ENCODE measurements around the gene FOXK1.
"Not testable (repeated sequence)": the region's sequence is repeated elsewhere in the genome, so short reads cannot be mapped to it uniquely, and the experiment has no call there.

The FOXK1 gene

DNA sequence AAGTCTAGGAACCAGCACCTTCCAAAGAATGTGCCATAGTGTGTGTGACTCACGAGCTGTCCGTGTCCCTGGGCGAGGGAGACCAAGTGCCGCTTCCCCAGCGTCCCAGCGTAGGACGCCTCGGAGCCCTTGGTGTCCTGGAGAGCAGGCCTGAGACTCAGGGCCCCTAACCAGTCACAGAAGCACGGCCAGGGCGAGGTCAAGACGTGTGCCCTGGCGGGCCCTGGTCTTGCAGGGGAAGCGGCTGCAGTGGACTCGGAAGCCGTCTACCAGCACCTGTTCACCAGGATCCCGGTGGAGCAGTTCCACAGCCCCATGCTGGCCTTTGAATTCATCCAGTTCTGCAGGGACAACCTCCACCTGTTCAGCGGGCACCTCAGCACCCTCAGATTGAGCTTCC lies 103.9 kb downstream of the FOXK1 start:
- DNase-seq (ENCODE audit: low spot score), result no peak

DNA sequence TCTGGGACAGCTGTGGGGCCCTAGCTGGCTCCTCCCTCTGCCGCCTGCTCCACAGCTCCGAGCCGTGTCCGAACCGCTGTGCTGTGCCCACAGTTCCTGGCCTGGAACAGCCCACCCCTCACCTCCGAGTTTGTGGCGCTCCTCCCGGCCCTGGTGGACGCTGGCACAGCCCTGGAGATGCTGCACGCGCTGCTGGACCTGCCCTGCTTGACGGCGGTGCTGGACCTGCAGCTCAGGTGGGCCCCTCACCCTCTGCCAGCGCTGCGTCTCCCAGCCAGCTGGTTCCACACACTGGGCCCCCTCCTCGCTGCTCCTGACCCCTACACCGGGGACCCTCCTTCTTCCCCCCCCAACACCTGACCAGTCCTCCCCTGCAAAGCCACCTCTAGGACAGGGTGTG lies 105.4 kb downstream of the FOXK1 start:
- DNase-seq (ENCODE audit: low spot score), result no peak

DNA sequence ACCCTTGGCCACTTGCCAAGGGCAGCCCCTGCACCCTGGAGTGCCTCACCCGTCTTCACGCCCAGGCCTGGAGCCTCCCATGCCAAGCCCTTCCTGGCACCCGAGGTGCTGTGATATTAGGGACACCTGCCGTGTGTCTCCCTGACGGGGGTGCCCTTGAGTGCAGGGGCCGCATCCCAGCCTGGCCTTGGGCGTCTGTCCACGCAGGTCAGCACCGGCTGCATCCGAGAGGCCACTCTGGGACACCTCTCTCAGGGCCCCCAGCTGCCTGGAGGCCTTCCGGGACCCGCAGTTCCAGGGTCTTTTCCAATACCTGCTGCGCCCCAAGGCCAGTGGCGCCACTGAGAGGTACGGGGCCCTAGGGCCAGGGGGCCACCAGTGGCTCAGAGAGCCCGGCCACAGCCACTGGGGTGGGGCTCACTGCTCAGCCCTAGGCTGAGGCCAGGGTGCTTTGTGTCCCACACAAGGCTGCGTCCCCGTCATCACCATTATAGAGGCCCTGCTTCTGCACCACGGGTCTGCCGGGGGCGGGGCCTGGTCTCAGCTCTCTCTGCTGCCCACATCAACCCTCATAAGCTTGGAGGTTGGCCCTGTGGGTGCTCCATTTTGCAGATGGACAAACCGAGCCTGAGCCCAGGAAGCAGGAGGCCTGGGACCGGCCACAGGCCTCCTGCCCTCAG lies 106.0 kb downstream of the FOXK1 start:
- DNase-seq (ENCODE audit: low spot score), result no peak

DNA sequence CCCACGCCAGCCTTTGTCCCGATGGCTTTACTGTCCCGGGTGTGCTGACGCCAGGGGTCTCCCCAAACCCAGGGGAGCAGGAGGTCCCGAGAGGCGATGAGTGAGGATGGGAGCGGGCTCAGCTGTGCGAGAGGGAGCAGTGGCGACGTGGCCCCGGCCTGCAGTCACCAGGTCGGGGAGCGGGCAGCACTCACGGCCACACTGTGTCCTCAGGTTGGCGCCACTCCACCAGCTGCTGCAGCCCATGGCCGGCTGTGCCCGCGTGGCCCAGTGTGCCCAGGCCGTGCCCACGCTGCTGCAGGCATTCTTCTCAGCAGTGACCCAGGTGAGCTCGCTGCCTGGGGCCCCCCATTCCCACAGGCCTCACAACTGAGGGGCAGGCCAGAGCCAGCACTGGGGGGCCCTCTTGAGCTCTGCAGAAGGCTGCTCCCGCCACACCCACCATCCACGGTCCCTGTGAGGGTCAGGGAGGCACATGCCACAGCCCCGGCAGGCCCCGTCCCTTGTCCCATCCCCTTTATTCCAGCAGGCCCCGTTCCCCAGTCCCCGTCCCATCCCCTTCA lies 106.6 kb downstream of the FOXK1 start:
- DNase-seq (ENCODE audit: low spot score), result no peak

DNA sequence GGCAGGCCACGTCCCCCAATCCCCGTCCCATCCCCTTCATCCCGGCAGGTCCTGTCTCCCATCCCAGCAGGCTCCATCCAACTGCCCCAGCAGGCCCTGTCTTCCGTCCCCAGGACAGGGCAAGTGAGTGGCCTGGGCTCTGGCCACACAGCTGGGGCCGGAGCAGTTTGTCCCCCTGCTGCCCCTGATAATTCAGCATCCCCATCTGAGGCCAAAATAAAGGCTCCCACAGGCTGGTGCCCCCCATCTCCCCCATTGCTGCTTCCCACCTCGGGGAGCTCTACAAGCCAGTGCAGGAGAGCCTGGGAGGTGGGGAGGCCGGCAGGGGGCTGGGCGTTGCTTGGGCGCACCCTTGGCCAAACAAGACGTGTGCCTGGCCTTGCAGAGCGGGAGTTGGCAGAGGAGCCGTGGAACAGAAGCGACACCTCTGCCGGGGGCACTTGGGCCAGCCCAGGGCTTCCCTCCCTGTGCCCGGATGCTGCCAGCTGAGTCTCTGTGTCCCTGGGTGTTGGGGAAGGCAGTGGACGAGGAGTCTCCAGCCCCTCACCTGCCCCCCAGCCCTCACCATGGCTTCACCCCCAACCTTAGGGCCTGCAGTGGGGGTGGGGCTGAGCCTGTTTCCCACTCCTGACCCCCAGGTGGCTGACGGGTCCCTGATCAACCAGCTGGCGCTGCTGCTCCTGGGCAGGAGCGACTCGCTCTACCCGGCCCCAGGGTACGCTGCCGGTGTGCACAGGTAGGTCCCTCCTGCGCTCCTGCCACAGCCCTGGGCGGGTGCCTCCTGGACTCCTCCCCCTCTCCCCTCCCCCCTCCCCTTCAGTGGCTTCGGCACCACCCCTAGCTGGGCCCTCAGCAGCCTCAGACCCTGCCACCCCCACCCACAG lies 107.3 kb downstream of the FOXK1 start:
- DNase-seq (ENCODE audit: low spot score), result no peak

DNA sequence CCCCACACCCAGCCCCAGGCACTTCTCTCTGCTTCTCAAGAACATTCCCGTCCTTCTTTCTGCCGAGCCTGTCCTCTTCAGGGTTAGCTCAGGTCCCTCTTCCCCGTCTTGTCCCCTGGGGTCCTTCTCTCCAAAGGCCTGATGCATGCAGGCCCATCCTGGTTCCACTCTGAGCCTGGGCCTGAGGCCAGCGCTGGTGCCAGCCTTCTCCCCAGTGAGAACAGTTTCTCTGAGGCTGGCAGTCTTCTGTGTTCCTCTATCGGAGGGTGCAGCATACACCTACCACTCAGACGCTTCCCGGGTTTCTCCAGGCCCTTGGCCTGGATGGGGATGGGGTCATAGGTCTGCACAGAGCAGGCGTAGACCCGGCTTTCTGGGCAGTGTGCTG lies 108.0 kb downstream of the FOXK1 start:
- DNase-seq (ENCODE audit: low spot score), result no peak

DNA sequence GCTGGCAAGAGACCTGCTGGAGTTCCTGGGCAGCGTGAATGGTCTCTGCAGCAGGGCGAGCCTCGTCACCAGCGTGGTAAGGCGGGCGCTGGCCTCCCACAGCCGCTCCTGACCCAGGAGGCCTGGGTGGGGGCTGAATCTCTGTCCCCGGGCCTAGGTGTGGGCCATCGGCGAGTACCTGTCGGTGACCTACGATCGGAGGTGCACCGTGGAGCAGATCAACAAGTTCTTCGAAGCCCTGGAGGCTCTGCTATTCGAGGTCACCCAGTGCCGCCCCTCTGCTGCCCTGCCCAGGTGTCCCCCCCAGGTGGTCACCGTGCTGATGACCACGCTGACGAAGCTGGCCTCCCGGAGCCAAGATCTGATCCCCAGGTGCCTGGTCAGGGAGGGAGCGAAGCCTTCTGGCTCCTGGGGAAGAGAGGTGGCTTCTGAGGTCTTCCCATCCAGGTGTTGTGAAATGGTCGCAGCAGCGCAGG lies 108.5 kb downstream of the FOXK1 start:
- DNase-seq (ENCODE audit: low spot score), result no peak

DNA sequence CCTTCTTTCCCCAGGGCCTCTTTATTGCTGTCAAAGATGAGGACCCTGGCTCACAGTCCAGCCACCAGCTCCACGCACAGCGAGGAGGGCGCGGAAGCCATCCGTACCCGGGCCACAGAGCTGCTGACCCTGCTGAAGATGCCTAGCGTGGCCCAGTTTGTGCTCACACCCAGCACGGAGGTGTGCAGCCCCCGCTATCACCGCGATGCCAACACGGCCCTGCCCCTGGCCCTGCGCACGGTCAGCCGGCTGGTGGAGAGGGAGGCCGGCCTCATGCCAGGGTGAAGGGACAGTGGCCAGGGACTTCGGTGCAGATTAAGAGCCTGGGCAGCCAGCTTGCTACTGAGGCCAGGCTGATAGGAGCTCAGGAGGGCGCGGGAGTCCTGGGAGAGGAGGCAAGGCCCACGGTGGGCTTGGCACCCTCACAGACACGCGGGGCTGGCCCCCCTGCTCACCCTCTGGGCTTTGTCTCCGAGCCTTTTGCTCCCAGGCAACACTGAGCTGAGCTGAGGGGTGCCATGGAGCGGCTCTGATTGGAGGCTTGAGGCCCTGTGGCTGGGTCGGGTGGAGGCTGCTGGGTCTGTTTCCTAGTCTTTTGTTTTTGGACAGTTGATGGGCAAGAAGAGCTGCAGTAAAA lies 109.1 kb downstream of the FOXK1 start:
- DNase-seq (ENCODE audit: low spot score), result no peak

DNA sequence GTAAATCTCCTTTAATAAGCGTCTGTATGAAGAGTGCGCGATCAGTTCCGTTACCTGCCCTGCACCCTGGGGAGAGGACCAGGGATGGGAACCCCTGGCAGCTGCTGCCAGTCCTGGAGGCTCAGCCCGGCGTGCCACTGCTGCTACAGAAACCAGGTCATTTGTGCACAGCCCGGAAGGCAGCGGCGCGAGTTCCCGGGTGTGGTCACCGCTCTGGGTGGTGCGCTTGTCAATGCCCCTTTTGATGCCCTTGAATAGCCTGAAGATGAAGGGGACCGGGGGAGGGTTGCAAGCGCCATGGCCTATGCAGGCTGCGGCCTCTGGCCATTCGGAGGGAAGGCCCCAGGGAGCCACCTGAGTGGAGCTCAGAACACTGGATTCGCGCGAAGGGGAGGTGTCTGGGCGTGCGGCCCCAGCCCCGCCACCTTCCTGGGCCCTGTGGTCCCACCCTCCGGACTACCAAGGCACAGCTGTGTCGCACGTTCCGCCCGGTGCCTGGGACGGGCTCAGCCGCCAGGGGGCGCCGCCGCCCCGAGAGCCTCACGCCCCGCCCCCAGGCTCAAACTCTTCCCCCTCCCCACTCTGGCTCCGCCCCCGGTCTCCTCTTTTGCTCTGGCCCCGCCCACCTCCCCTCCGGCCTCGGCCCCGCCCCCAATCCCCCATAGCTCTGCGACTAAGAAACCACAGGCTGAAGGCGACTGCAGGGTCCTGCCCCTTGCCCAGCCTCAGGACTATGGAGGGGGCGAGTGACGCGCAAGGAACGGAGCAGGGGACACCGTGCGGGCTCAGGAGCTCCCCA lies 109.8 kb downstream of the FOXK1 start:
- peak; percentile 44 for DNase-seq (ENCODE audit: low spot score)

DNA sequence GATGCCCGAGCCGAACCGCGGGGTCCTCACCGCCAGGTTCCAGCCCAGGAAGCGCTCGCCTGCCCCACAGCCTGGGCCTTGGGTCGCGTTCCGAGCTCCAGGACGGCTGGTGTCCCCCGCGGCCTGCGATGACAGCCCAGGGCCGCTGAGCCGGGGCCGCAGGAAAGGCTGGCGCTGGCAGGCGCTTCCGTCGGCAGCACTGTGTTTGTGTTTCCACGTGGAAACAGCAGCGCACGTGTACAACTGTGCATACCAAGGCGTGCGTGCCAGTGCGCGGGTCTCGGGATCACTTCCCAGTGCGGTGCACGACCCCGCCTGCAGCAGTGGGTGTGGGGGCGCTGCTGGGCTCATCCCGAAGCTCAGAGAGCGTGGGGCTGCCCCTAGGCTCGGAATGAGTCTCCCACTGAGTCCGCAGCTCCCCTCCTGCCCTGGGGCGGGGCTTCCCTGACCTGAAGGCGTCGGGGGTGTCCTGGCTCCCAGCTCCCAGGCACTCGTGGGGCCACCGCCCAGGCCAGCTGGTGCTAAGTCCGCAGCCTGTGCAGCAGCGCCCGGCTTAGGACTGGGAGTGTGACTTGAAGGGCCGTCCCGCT lies 110.5 kb downstream of the FOXK1 start:
- no peak for DNase-seq (ENCODE audit: low spot score)

DNA sequence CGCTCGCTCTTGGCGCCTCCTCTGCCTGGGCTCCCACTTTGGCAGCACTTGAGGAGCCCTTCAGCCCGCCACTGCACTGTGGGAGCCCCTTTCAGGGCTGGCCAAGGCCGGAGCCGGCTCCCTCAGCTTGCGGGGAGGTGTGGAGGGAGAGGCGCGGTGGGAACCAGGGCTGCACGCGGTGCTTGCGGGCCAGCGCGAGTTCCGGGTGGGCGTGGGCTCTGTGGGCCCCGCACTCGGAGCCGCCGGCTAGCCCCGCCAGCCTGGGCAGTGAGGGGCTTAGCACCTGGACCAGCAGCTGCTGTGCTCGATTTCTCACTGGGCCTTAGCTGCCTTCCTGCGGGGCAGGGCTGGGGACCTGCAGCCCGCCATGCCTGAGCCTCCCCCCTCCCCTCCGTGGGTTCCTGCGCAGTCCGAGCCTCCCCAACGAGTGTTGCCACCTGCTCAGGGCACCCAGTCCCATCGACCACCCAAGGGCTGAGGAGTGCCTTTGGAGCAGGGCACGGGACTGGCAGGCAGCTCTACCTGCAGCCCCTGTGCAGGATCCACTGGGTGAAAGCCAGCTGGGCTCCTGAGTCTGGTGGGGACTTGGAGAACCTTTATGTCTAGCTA lies 111.4 kb downstream of the FOXK1 start:
- not testable (repeated sequence) for DNase-seq (ENCODE audit: low spot score)

DNA sequence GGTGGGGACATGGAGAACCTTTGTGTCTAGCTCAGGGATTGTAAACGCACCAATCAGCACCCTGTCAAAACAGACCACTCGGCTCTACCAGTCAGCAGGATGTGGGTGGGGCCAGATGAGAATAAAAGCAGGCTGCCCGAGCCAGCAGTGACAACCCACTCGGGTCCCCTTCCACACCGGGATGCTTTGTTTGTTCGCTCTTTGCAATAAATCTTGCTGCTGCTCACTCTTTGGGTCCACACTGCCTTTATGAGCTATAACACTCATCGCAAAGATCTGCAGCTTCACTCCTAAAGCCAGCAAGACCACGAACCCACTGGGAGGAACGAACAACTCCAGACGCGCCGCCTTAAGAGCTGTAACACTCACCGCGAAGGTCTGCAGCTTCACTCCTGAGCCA lies 112.1 kb downstream of the FOXK1 start:
- DNase-seq (ENCODE audit: low spot score), result not testable (repeated sequence)

DNA sequence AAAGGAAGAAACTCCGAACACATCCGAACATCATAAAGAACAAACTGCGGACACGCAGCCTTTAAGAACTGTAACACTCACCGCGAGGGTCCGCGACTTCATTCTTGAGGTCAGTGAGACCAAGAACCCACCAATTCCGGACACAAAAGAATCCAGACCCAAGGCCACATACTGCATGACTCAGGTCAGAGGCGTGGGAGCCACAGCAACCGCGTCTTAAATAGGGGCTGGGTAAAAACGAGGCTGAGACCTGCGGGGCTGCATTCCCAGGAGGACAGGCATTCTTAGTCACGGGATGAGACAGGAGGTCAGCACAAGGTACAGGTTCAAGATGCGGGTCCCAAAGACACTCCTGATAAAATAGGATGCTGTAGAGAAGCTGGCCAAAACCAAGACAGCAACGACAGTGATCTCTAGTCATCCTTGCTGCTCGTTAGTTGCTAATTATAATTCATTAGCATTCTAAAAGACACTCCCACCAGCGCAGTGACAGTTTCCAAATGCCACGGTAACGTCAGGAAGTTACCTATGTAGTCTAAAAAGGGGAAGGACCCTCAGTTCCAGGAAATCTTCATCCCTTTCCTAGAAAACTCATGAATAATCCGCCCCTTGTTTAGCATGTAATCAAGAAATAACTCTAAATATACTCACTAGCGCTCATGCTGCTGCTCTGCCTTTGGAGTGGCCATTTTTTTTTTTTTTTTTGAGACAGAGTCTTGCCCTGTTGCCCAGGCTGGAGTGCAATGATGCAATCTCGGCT lies 112.7 kb downstream of the FOXK1 start:
- DNase-seq (ENCODE audit: low spot score), result no peak

DNA sequence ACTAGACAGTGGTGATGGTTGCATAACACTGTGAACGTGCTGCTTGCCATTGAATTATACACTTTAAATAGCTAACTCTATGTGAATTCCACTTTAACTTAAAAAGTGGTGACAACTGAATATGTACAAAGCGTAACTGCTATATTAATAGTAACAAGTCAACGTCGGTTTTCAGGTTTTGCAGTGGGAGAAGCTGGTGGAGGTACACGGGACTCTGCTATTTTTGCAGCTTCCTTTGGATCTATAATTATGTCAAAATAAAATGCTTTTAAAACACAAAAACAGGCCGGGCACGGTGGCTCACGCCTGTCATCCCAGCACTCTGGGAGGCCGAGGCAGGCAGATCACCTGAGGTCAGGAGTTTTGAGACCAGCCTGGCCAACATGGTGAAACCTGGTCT lies 114.4 kb downstream of the FOXK1 start:
- no peak for DNase-seq (ENCODE audit: low spot score)

DNA sequence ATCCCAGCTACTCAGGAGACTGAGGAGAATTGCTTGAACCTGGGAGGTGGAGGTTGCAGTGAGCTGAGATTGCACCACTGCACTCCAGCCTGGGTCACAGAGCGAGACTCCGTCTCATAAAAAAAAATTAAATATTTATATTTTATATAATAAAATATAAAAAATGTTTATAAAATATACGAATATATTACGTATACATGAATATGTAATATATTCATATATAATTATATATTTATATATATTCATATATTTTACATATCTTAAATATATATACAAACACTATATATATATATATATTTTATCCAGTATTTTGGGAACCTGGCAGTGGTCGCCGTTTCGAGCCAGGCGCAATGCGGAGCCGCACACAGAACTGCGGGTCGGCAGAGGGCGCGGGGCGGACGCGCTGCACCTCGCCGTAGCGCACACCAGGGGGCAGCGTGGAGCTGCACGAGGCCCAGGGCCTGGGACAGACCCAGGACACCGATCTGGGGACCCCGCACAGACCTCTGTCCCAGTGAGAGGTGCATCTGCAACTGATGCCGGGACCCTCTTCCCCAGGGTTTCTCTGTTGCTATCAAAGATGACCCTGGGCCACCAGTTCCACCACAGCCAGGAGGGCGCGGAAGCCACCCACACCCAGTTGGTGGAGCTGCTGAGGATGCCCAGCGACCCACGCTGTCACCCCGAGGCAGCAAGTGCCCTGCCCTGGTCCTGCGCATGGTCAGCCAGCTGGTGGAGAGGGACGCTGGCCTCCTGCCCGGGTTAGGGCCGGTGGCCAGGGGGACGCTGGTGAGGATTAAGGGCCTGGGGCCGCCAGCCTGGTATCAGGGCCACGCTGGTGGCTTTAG lies 116.0 kb downstream of the FOXK1 start:
- peak; percentile 66 for DNase-seq (ENCODE audit: low spot score)

DNA sequence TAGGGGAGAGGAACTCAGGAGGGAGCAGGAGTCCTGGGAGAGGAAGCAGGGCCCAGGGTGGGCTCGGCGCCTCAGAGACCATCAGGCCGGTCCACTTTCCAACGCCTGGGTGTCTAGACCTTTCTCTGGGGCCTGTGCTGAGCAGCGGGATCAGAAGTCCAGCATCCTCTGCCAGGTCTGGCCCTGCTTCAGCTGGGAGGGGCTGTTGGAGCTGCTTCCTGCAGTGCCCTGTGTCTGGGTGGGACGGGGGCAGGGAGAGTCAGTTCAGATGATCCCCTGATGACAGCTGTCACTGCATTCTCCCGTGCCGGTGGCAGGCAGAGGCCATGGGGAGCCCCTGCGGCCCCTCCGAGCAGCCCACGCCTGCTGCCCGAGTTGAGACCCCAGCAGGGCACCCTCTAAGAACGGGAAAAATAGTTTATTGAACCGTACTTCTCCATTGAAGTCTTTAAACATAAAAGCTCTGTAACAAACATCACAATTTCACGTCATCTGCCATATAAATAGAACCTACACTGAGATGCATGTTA lies 116.7 kb downstream of the FOXK1 start:
- no peak for DNase-seq (ENCODE audit: low spot score)

DNA sequence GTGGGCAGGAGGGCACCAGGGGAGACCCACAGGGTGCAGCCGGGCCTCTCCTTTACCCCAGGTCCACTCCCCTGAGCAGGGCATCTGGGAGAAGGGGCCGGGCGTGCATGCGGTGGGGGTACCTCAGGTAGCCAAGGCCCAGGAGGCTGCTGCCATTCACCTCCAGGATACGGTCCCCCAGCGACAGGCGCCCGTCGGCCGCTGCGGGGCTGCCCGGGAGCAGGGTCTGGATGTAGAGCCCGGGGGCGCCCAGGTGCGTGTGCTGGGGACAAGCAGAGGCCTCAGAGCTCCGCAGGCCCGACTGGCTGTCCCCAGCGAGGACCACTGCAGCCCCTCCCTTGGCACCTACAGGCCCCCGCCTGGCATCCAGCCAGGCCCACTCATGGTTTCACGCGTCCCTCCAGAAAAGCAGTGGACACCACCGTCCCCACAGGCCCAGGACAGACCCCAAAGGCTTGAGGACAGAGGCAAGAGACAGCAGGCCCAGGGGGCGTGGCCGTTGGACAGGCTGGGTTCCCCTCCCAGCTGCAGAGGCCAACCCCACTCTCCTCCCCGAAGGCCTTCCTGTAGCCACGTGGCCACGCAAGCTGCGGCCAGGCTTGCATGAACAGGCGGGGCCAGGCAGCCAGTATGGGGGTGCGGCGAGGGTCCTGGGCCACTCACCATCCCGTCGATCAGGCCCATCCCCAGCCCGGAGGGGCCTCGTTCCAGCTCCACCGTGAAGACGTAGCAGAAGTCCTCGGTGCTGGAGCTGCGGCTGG lies 117.6 kb downstream of the FOXK1 start:
- DNase-seq (ENCODE audit: low spot score), result no peak

DNA sequence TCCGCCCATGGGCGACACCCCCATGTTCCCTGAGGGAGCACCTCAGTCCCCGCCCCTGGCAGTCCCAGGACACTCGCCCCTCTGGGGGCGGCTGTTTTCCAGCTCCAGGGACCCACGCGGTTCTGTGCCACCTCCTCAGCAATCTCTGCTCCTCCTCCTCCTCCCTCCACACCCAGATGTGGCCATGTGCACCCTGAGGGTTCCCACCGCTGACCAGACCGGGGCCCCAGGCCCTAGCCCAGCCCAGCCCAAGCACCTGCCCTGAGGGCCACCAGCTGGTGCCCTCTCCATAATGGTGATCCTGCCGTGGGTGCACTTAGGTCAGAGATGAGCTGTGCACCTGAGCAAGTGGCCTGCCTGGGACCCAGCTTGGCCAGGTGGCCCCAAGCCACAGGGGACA lies 118.4 kb downstream of the FOXK1 start:
- no peak for DNase-seq (ENCODE audit: low spot score)

Data from COLO829 (cell line).